Measurements from ENCODE around the gene HDAC9.

The HDAC9 gene

GRCh38 chr7:18993933-18994668 lies 498.6 kb downstream of the HDAC9 start:
- intact Hi-C loops (cut with DNase I; ENCODE audit: low total_unique reads), result no loop called here
- TF ChIP-seq CTCF (IDR thresholded peaks at IDR 0.05), result no peak
- Histone ChIP-seq H3K9me3 (no peaks in the 10 kb centered on the region), H3K36me3 (no peaks in the 10 kb centered on the region), H3K27ac (no peak overlapping the region), H3K27me3 (no peaks in the 10 kb centered on the region), H3K4me3 (no peak overlapping the region), H3K4me1 (no peaks in the 10 kb centered on the region)
- DNase-seq, result no peak

GRCh38 chr7:18995270-18995671 lies 499.7 kb downstream of the HDAC9 start:
- no peak for DNase-seq
- H3K4me3 ChIP-seq, result no peak overlapping the region
- no peaks in the 10 kb centered on the region for H3K27me3 ChIP-seq
- H3K9me3 ChIP-seq, result no peaks in the 10 kb centered on the region
- H3K27ac ChIP-seq, result no peak overlapping the region
- no peaks in the 10 kb centered on the region for H3K4me1 ChIP-seq
- H3K36me3 ChIP-seq, result no peaks in the 10 kb centered on the region
- intact Hi-C loops (cut with DNase I; ENCODE audit: low total_unique reads), result no loop called here
- TF ChIP-seq CTCF (IDR thresholded peaks at IDR 0.05), result no peak

GRCh38 chr7:18995811-18996426 lies 500.4 kb downstream of the HDAC9 start:
- no peak for DNase-seq
- Histone ChIP-seq H3K4me1 (no peaks in the 10 kb centered on the region), H3K4me3 (no peak overlapping the region), H3K27ac (no peak overlapping the region), H3K9me3 (no peaks in the 10 kb centered on the region), H3K27me3 (no peaks in the 10 kb centered on the region), H3K36me3 (no peaks in the 10 kb centered on the region)
- intact Hi-C loops (cut with DNase I; ENCODE audit: low total_unique reads), result no loop called here
- TF ChIP-seq CTCF (IDR thresholded peaks at IDR 0.05), result no peak

GRCh38 chr7:18996583-18996982 lies 501.0 kb downstream of the HDAC9 start:
- H3K27ac ChIP-seq, result no peak overlapping the region
- no peak for DNase-seq
- no peak for TF ChIP-seq CTCF (IDR thresholded peaks at IDR 0.05)
- no peaks in the 10 kb centered on the region for H3K9me3 ChIP-seq
- no peaks in the 10 kb centered on the region for H3K36me3 ChIP-seq
- H3K4me3 ChIP-seq, result no peak overlapping the region
- H3K4me1 ChIP-seq, result peaks cover 0 to 3% (median 0%) of the 10 kb centered on the region in 4 donors
- H3K27me3 ChIP-seq, result no peaks in the 10 kb centered on the region
- intact Hi-C loops (cut with DNase I; ENCODE audit: low total_unique reads), result no loop called here

- Histone ChIP-seq H3K9me3 (no peaks in the 10 kb centered on the region), H3K4me1 (peaks cover 0 to 8% (median 0%) of the 10 kb centered on the region in 4 donors), H3K36me3 (no peaks in the 10 kb centered on the region), H3K27ac (no peak overlapping the region), H3K4me3 (no peak overlapping the region), H3K27me3 (no peaks in the 10 kb centered on the region)
- intact Hi-C loops (cut with DNase I; ENCODE audit: low total_unique reads), result no loop called here
- TF ChIP-seq CTCF (IDR thresholded peaks at IDR 0.05), result no peak
- DNase-seq, result no peak
These were observed 502.1 kb downstream of the HDAC9 start for GRCh38 chr7:18997477-18998150.
